ENCODE data around the gene CIB2. TPM values are rescaled to one million over a fixed set of nuclear protein-coding genes. Genes with fewer than 3 reads are reported as not detected.

CIB2 gene
- total RNA-seq, 1 donor from 2014 or later = 16.4 TPM

DNA sequence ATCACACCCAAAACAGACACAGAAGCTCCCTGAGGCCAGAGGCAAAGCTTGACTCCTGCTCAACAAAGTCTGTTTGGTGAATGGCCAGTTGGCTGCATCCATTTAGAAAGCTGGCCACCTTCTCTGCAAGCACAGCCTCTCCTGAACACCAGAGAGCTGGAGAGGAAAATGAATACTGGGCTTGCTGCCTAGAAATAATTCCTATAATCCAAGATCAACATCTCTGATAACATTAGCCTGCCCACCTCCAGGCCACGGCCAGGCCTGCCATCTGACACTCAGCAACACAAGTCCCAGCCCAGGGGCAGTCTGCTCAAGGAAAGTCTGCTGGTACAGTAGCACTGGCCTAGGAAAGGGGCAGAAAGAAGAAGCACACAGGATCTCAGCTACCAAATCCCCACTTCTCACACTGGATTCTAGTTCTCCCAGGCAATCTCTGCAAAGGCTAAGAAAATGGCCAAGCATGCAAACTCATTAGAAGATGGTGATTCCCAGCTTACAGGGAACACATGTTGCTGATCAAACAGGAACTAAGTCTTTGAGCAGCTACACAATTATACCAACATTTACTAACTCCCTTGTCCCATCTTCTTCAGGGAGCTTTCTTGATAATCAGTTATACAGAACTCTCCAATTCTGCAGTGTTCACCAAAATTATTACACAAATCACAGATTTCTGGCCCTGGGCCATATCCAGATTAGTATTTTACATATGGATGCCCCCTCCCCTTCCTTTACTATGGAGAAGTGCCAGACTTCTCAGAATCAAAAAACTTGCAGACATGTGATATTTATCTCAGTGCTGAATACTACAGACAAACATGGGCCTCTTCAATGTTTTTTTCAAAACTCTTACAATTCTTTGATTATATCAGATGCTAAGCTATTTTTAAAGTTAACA, 63.7 kb downstream of the CIB2 start:
- Mint-ChIP-seq H3K36me3 (ENCODE audit: low read depth, unreplicated experiment) (no peaks in the 10 kb centered on the region), H3K27ac (ENCODE audit: unreplicated experiment) (no peak overlapping the region), H3K27me3 (ENCODE audit: unreplicated experiment) (peaks cover 2% of the 10 kb centered on the region), H3K4me1 (ENCODE audit: unreplicated experiment) (peaks cover 31% of the 10 kb centered on the region), H3K4me3 (ENCODE audit: unreplicated experiment) (no peak overlapping the region), H3K9me3 (ENCODE audit: unreplicated experiment) (no peaks in the 10 kb centered on the region)
- DNase-seq (ENCODE audit: low spot score) = no peak
- TF ChIP-seq, protein P1, sequence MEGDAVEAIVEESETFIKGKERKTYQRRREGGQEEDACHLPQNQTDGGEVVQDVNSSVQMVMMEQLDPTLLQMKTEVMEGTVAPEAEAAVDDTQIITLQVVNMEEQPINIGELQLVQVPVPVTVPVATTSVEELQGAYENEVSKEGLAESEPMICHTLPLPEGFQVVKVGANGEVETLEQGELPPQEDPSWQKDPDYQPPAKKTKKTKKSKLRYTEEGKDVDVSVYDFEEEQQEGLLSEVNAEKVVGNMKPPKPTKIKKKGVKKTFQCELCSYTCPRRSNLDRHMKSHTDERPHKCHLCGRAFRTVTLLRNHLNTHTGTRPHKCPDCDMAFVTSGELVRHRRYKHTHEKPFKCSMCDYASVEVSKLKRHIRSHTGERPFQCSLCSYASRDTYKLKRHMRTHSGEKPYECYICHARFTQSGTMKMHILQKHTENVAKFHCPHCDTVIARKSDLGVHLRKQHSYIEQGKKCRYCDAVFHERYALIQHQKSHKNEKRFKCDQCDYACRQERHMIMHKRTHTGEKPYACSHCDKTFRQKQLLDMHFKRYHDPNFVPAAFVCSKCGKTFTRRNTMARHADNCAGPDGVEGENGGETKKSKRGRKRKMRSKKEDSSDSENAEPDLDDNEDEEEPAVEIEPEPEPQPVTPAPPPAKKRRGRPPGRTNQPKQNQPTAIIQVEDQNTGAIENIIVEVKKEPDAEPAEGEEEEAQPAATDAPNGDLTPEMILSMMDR (IDR thresholded peaks at IDR 0.05; ENCODE audit: unreplicated experiment) = no peak

DNA sequence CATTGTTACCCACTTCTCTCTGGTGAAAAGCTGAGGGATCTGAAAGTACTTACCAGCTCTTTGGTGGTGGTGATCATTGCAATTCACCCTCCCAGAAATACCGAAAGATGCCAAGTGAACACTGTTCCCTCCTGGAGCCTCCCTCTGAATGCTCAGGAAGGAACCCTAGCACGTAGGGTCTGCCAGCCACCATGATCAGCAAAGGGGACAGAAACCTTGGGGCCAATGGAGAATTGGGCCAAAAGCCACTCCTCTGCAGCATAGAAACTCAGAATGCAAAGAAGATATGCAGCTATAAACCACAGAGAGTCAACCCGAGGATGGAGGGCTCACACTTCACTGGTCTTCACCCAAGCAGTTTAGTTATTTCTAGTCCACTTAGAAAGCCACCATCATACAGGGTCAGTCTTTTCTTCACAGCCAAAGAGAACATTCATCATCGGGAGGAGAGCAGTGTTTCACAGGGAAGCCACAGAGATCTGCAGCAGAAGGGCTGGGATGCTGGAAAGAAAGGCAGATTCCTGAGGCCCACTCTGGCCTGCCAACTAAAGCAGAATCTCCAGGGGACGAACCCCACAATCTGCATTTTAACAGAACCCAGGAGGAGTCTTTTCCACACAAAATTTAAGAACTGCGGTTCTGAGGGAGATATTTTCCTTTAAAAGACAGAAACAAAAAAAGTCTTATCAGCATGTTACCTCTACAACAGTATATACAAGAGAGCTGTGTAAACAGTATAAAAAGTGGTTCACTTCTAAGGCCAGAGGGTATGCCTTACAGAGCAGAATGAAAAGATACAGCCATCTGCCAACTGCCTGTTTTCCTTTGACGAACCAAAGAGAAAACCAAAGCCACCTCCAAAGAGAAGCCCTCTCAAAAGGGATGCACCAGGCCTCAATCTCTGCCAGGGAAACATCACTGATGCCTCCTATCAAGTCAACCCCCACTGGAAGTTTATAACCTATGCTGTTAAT, 65.0 kb downstream of the CIB2 start:
- no peak for DNase-seq (ENCODE audit: low spot score)
- TF ChIP-seq, protein P1 (IDR thresholded peaks at IDR 0.05; ENCODE audit: unreplicated experiment) = no peak
- no peaks in the 10 kb centered on the region for H3K36me3 Mint-ChIP-seq (ENCODE audit: low read depth, unreplicated experiment)
- H3K9me3 Mint-ChIP-seq (ENCODE audit: unreplicated experiment) = no peaks in the 10 kb centered on the region
- peaks cover 28% of the 10 kb centered on the region for H3K4me1 Mint-ChIP-seq (ENCODE audit: unreplicated experiment)
- no peaks in the 10 kb centered on the region for H3K27me3 Mint-ChIP-seq (ENCODE audit: unreplicated experiment)
- no peak overlapping the region for H3K4me3 Mint-ChIP-seq (ENCODE audit: unreplicated experiment)
- no peak overlapping the region for H3K27ac Mint-ChIP-seq (ENCODE audit: unreplicated experiment)

DNA sequence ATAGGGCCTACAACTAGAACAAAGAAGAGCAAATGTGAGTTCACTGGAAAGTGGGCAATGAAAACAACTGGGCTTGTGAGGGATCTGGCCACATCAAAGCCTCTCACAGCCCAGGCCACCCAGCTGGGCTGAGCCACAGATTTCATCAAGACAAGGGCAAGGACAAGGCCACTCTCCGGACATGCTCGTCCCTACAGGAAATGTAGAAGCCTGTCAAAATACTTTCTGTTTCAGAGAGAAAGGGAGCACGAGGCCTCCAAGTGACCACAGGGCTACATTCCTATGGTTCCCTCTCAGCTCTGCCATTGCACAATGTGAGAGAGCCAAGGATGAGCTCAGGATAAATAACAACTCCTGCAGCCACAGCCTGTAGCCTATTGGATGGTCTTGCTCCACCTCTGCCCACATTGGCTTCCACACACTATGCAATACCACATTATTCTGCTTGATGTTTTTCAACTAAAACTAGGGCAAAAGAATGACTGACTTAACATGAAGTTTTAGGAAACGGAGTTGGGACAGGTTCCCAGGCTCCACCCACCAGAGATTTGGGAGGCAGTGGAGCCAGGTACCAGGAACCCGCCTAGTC, 65.9 kb downstream of the CIB2 start:
- H3K36me3 Mint-ChIP-seq (ENCODE audit: low read depth, unreplicated experiment) = no peaks in the 10 kb centered on the region
- DNase-seq (ENCODE audit: low spot score) = no peak

DNA sequence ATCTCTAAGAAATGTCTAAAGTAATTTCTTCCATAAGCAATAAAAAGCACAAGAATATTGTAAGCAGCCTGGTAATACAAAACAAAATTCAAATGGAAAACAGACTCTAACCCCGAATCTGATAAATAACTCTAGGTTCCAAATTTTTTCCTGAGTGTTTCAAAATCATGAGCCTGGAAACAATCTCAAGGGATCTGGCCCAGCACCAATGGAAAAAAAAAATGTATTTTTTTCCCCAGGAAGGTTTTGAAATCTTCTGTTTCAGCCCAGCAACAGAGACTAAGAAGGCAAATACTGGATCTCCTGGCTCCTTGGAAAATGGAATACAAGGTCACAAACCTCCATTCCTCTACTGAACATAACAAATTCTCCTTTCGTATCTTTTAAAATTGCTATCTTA, 66.7 kb downstream of the CIB2 start:
- Mint-ChIP-seq H3K9me3 (ENCODE audit: unreplicated experiment) (no peaks in the 10 kb centered on the region), H3K36me3 (ENCODE audit: low read depth, unreplicated experiment) (no peaks in the 10 kb centered on the region), H3K27me3 (ENCODE audit: unreplicated experiment) (no peaks in the 10 kb centered on the region), H3K4me1 (ENCODE audit: unreplicated experiment) (peaks cover 19% of the 10 kb centered on the region), H3K4me3 (ENCODE audit: unreplicated experiment) (no peak overlapping the region), H3K27ac (ENCODE audit: unreplicated experiment) (no peak overlapping the region)
- TF ChIP-seq, protein P1 (IDR thresholded peaks at IDR 0.05; ENCODE audit: unreplicated experiment) = no peak
- no peak for DNase-seq (ENCODE audit: low spot score)

More for the DNA sequence above, 65.9 kb downstream of the CIB2 start:
- no peak overlapping the region for H3K4me3 Mint-ChIP-seq (ENCODE audit: unreplicated experiment)
- no peak overlapping the region for H3K27ac Mint-ChIP-seq (ENCODE audit: unreplicated experiment)
- H3K27me3 Mint-ChIP-seq (ENCODE audit: unreplicated experiment) = no peaks in the 10 kb centered on the region
- no peaks in the 10 kb centered on the region for H3K9me3 Mint-ChIP-seq (ENCODE audit: unreplicated experiment)
- H3K4me1 Mint-ChIP-seq (ENCODE audit: unreplicated experiment) = peaks cover 27% of the 10 kb centered on the region
- TF ChIP-seq, protein P1 (IDR thresholded peaks at IDR 0.05; ENCODE audit: unreplicated experiment) = no peak
